T-cell (primary cell): ENCODE measurements around the gene C2. TPM values are rescaled to one million over a fixed set of nuclear protein-coding genes. Genes with fewer than 3 reads are reported as not detected.
"Not testable (repeated sequence)": the region's sequence is repeated elsewhere in the genome, so short reads cannot be mapped to it uniquely, and the experiment has no call there.

Experiments
- ATAC-seq, 4 experiments: fragments of 200-7000 bp in 3 of 4; fragments of 150-1000 bp in 1 of 4; cut with Tn5 transposase; replicated peaks in 1 of 4; 1 replicate in 3 of 4; 2 replicates in 1 of 4; pipeline ENCODE4 v1.10.0; 2021; ENCODE audit warnings: moderate library complexity in 3 of 4, mild to moderate bottlenecking in 2 of 4, moderate number of reproducible peaks in 1 of 4
- CTCF ChIA-PET, 2 donors: fragments of 300-600 bp; sonication (Branson Sonifier 250); formaldehyde crosslinking; loops; one replicate each; lab custom pipeline; 2022; ENCODE audit warnings: antibody characterized with exemption in 2 of 2; lab: Charles Lee
- POLR2A ChIA-PET, 2 donors: fragments of 300-600 bp; sonication (Branson Sonifier 250); formaldehyde crosslinking; loops; one replicate each; lab custom pipeline; 2022; ENCODE audit warnings: antibody characterized with exemption in 2 of 2; lab: Charles Lee
- DNase-seq, 35 experiments: peaks; one replicate each; pipeline versions ENCODE4 v3.0.0 to v3.0.0-alpha.2; 2013 to 2023
- H3K27ac ChIP-seq: one replicate; pipeline ENCODE4 v1.5.1; 2013; ENCODE audit warnings: low read length
- H3K27me3 ChIP-seq, 2 experiments: replicated peaks in 1 of 2; 1 replicate in 1 of 2; 2 replicates in 1 of 2; pipeline versions ENCODE4 v1.6.1 to v1.7.0; 2013; ENCODE audit warnings: low read length in 1 of 2, mixed read lengths in 1 of 2; ENCODE audit not compliant: control insufficient read depth in 2 of 2, insufficient read depth in 2 of 2; ENCODE audit errors: extremely low read depth in 1 of 2
- H3K36me3 ChIP-seq, 2 donors: 1 replicate in 1 of 2; 2 replicates in 1 of 2; pipeline versions ENCODE4 v1.6.1 to v1.7.0; 2013; ENCODE audit warnings: low read length in 1 of 2; ENCODE audit not compliant: control insufficient read depth in 2 of 2, insufficient read depth in 1 of 2; ENCODE audit errors: extremely low read depth in 1 of 2
- H3K4me1 ChIP-seq, 2 experiments: 1 replicate in 1 of 2; 2 replicates in 1 of 2; pipeline versions ENCODE4 v1.6.1 to v1.7.0; 2013; ENCODE audit warnings: low read length in 2 of 2, mixed read lengths in 1 of 2; ENCODE audit not compliant: insufficient read depth in 2 of 2, control insufficient read depth in 1 of 2; ENCODE audit errors: extremely low read depth in 1 of 2
- H3K4me3 ChIP-seq, 2 donors: 1 replicate in 1 of 2; 2 replicates in 1 of 2; pipeline versions ENCODE4 v1.5.1 to v1.7.0; 2013; ENCODE audit warnings: mild to moderate bottlenecking in 2 of 2, low read length in 1 of 2, moderate library complexity in 1 of 2; ENCODE audit not compliant: control insufficient read depth in 1 of 2; ENCODE audit errors: extremely low read depth in 1 of 2
- H3K9me3 ChIP-seq: 2 replicates; pipeline ENCODE4 v1.7.0; 2013
- H3K27ac Mint-ChIP-seq, 2 donors: one replicate each; pipeline ENCODE4 v1.8.0; 2020 to 2021; ENCODE audit warnings: mild to moderate bottlenecking in 2 of 2, mixed read lengths in 2 of 2
- H3K27me3 Mint-ChIP-seq, 2 donors: one replicate each; pipeline ENCODE4 v1.8.0; 2021 to 2022; ENCODE audit warnings: mixed read lengths in 2 of 2
- H3K36me3 Mint-ChIP-seq: one replicate; pipeline ENCODE4 v1.8.0; 2021; ENCODE audit warnings: mixed read lengths
- H3K4me1 Mint-ChIP-seq, 3 donors: one replicate each; pipeline ENCODE4 v1.8.0; 2020 to 2022; ENCODE audit warnings: mixed read lengths in 3 of 3, mild to moderate bottlenecking in 1 of 3
- H3K4me3 Mint-ChIP-seq, 3 donors: one replicate each; pipeline ENCODE4 v1.8.0; 2020 to 2022; ENCODE audit warnings: mild to moderate bottlenecking in 3 of 3, mixed read lengths in 3 of 3, moderate library complexity in 3 of 3
- H3K9me3 Mint-ChIP-seq, 3 donors: one replicate each; pipeline ENCODE4 v1.8.0; 2020 to 2022; ENCODE audit warnings: mixed read lengths in 3 of 3
- WGBS: methylation state at CpG from one replicate; pipeline ENCODE4 v1.1.5; 2013; ENCODE audit warnings: missing lambda C conversion rate; ENCODE audit not compliant: insufficient coverage; 5-methylcytosine and 5-hydroxymethylcytosine counted together
- total RNA-seq, 35 experiments: library from RNA in 6 of 35; stranded (reverse) in 6 of 35; fragments of 120-200 nt in 1 of 35; gene quantifications; one replicate each; pipeline versions ENCODE4 v1.2.1 to v1.2.4 and lab custom pipeline; 2013 to 2026

Gene C2
- total RNA-seq, 5 donors from 2014 or later (not counting 1 experiment from before 2014, with no cell fraction given), result 1.3 to 5.1 (median 3.7) TPM

DNA sequence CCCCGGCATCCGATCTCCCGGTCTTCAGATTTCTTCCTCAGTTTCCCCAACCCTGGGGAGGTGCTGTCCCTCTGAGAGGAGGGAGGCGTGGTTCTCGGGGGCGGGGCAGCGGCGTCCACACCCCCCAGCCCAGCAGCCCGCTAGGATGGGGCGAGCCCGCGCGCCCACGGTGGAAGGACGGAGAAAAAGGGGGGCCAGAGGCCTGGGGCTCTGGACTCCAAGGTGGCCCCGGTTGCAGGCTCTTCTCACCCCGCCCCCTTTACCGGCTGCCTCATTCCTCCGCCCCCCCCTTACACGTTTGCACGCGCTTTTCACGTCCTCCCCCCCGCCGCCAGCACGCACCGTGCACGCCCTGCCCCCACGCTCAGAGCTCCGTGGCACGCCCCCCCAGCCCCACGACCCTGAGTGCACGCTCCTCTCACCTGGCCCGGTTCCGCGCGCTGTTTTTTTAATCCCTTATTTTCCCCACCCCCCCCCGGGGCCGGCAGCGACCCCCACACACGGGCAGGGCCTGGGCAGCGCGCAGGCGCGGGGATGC, 26.0 kb upstream of the C2 start:
- ChIA-PET CTCF (interaction anchor here in 1 of 2 donors (0.6 kb wide), 1 partner anchor 50 kb away, joined by 8 read pairs; no protein-coding TSS in a partner anchor), POLR2A (interaction anchor here in 1 of 2 donors (0.5 kb wide), 1 partner anchor 129 kb away, joined by 5 read pairs; no protein-coding TSS in a partner anchor)
- 3% methylated on average over 5 of the region's 45 CpGs for WGBS
- Histone ChIP-seq H3K36me3 (no peaks in the 10 kb centered on the region), H3K27ac (no peak overlapping the region), H3K27me3 (peaks cover 0 to 5% of the 10 kb centered on the region in 2 experiments), H3K4me1 (peaks cover 9 to 43% of the 10 kb centered on the region in 2 experiments), H3K9me3 (no peaks in the 10 kb centered on the region), H3K4me3 (peak overlapping the region; percentile 46 to 76)
- H3K4me3 Mint-ChIP-seq, result peak overlapping the region; percentile 64 to 77 (median 68)
- H3K9me3 Mint-ChIP-seq, result no peaks in the 10 kb centered on the region
- H3K27ac Mint-ChIP-seq, result peak overlapping the region in 1 of 2 donors; percentile 11
- no peaks in the 10 kb centered on the region for H3K27me3 Mint-ChIP-seq
- DNase-seq (peak; percentile 50 to 82 (median 63)), ATAC-seq (peak; percentile 32 to 44 (median 38))
- peaks cover 33 to 34% (median 33%) of the 10 kb centered on the region in 3 donors for H3K4me1 Mint-ChIP-seq
- no peaks in the 10 kb centered on the region for H3K36me3 Mint-ChIP-seq

- Histone ChIP-seq H3K27ac (peak within 1 kb of the TSS; percentile 72), H3K4me3 (peak within 1 kb of the TSS; percentile 55 to 76), H3K36me3 (no peaks in the 10 kb centered on the region), H3K27me3 (peaks cover 0 to 6% of the 10 kb centered on the region in 2 experiments), H3K9me3 (no peaks in the 10 kb centered on the region), H3K4me1 (peaks cover 9 to 37% of the 10 kb centered on the region in 2 experiments)
- Mint-ChIP-seq H3K4me1 (peaks cover 30 to 31% (median 31%) of the 10 kb centered on the region in 3 donors), H3K4me3 (peak within 1 kb of the TSS; percentile 77 to 89 (median 86)), H3K27ac (peak within 1 kb of the TSS; percentile 84 to 90), H3K36me3 (no peaks in the 10 kb centered on the region), H3K27me3 (no peaks in the 10 kb centered on the region), H3K9me3 (no peaks in the 10 kb centered on the region)
- CTCF ChIA-PET, result interaction anchor here (0.6 to 1.4 kb wide), 3 partner anchors 13 to 50 kb away, joined by 3 to 8 read pairs (median 3); no protein-coding TSS in a partner anchor
- DNase-seq, result peak; percentile 63 to 92 (median 78)
- POLR2A ChIA-PET, result interaction anchor here in 1 of 2 donors (0.6 kb wide), 1 partner anchor 72 kb away, joined by 3 read pairs; no protein-coding TSS in a partner anchor
- under 1% methylated on average over 59 of the region's 77 CpGs for WGBS
- ATAC-seq, result peak; percentile 62 to 71 (median 70)
Measured at GRCh38 chr6:31901953-31902643, 25.4 kb upstream of the C2 start, which contains the start of gene ZBTB12. TSS of gene ZBTB12 (minus strand) at chr6:31902086. CDS start at chr6:31901305, 781 bp downstream.

- Mint-ChIP-seq H3K36me3 (no peaks in the 10 kb centered on the region), H3K9me3 (no peaks in the 10 kb centered on the region), H3K27me3 (no peaks in the 10 kb centered on the region), H3K27ac (no peak overlapping the region), H3K4me3 (no peak overlapping the region), H3K4me1 (peaks cover 20 to 22% (median 21%) of the 10 kb centered on the region in 3 donors)
- H3K4me3 ChIP-seq, result no peak overlapping the region
- ATAC-seq (no peak), DNase-seq (no peak)
- ChIA-PET CTCF (no interaction called here), POLR2A (no interaction called here)
- H3K27ac ChIP-seq, result no peak overlapping the region
- no peaks in the 10 kb centered on the region for H3K9me3 ChIP-seq
- H3K4me1 ChIP-seq, result peaks cover 6 to 31% of the 10 kb centered on the region in 2 experiments
- H3K27me3 ChIP-seq, result peaks cover 0 to 9% of the 10 kb centered on the region in 2 experiments
- WGBS, result 100% methylated on average over 1 of the region's 3 CpGs
- no peaks in the 10 kb centered on the region for H3K36me3 ChIP-seq
Measured at GRCh38 chr6:31903957-31904356, 23.6 kb upstream of the C2 start.

- Histone ChIP-seq H3K9me3 (no peaks in the 10 kb centered on the region), H3K36me3 (no peaks in the 10 kb centered on the region), H3K4me3 (no peak overlapping the region), H3K27ac (no peak overlapping the region), H3K27me3 (peaks cover 0 to 9% of the 10 kb centered on the region in 2 experiments), H3K4me1 (peaks cover 6 to 20% of the 10 kb centered on the region in 2 experiments)
- no peak for DNase-seq
- Mint-ChIP-seq H3K4me3 (no peak overlapping the region), H3K27me3 (no peaks in the 10 kb centered on the region), H3K36me3 (no peaks in the 10 kb centered on the region), H3K9me3 (no peaks in the 10 kb centered on the region), H3K27ac (no peak overlapping the region), H3K4me1 (peaks cover 11 to 12% (median 11%) of the 10 kb centered on the region in 3 donors)
- CTCF ChIA-PET, result interaction anchor here in 1 of 2 donors (0.6 kb wide), 1 partner anchor 209 kb away, joined by 3 read pairs; no protein-coding TSS in a partner anchor
- no peak for ATAC-seq
- WGBS, result no CpG with 5 or more reads among the region's 1 CpG
- POLR2A ChIA-PET, result interaction anchor here in 1 of 2 donors (0.6 kb wide), 1 partner anchor 1339 kb away, joined by 5 read pairs; no protein-coding TSS in a partner anchor
Measured at GRCh38 chr6:31905041-31905440, 22.5 kb upstream of the C2 start.

DNA sequence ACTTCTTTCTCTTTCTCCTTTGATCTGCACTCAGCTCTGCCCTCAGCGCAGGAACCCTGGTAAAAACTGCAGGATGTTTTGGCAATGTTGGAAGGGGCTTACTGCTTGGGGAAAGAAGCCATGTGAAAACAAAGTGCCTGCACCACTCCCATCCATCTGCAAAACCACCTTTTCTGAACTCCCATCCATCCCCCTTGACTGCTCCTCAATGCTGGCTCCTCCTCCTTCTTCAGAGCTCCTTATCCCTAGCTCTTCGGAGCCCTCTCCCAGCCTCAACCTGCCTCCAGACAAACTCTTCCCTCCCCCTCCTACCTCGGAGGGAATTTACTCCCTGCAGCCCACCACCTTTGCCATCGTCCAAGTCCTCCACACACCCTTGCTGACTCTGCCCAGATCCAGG, 21.4 kb upstream of the C2 start:
- CTCF ChIA-PET, result interaction anchor here in 1 of 2 donors (0.7 kb wide), 1 partner anchor 249 kb away, joined by 3 read pairs; no protein-coding TSS in a partner anchor
- Mint-ChIP-seq H3K4me1 (peaks cover 9 to 12% (median 11%) of the 10 kb centered on the region in 3 donors), H3K27ac (no peak overlapping the region), H3K36me3 (no peaks in the 10 kb centered on the region), H3K9me3 (no peaks in the 10 kb centered on the region), H3K27me3 (no peaks in the 10 kb centered on the region), H3K4me3 (no peak overlapping the region)
- no peak for DNase-seq
- ATAC-seq, result no peak
- no peak overlapping the region for H3K27ac ChIP-seq
- WGBS, result 64% methylated on average over 3 of the region's 4 CpGs
- no peak overlapping the region for H3K4me3 ChIP-seq
- H3K36me3 ChIP-seq, result no peaks in the 10 kb centered on the region
- H3K4me1 ChIP-seq, result peaks cover under 1 to 11% of the 10 kb centered on the region in 2 experiments
- POLR2A ChIA-PET, result no interaction called here
- H3K27me3 ChIP-seq, result peaks cover 0 to 17% of the 10 kb centered on the region in 2 experiments
- no peaks in the 10 kb centered on the region for H3K9me3 ChIP-seq

- H3K9me3 ChIP-seq, H3K27ac ChIP-seq, H3K27me3 Mint-ChIP-seq, H3K4me3 Mint-ChIP-seq, H3K27ac Mint-ChIP-seq, H3K4me3 ChIP-seq, H3K4me1 ChIP-seq, DNase-seq, ATAC-seq, H3K36me3 ChIP-seq, H3K9me3 Mint-ChIP-seq, H3K36me3 Mint-ChIP-seq: not testable (repeated sequence)
- H3K27me3 ChIP-seq, result peaks cover 0 to 18% of the 10 kb centered on the region in 2 experiments
- ChIA-PET POLR2A (interaction anchor here (0.5 to 0.6 kb wide), 2 partner anchors 9 to 30 kb away, joined by 6 to 8 read pairs; no protein-coding TSS in a partner anchor), CTCF (interaction anchor here (0.7 kb wide), 2 partner anchors 46 to 248 kb away, joined by 3 to 5 read pairs; no protein-coding TSS in a partner anchor)
- WGBS, result 78% methylated on average over 5 of the region's 8 CpGs
- peaks cover 9 to 11% (median 9%) of the 10 kb centered on the region in 3 donors for H3K4me1 Mint-ChIP-seq
Measured at GRCh38 chr6:31906727-31907126, 20.8 kb upstream of the C2 start.
